ENCODE data around the gene RAB29.

- TF ChIP-seq CTCF (conservative IDR thresholded peaks at IDR 0.05 in 1 of 2, IDR thresholded peaks at IDR 0.05 in 1 of 2; ENCODE audit: extremely low read depth in 1 of 2, insufficient read depth in 1 of 2, low read depth in 1 of 2, low read length in 2 of 2) (no peak), EZH2 (IDR thresholded peaks at IDR 0.05; ENCODE audit: borderline replicate concordance, low read length) (no peak)
These were observed 17.2 kb upstream of the RAB29 start for GRCh38 chr1:205792481-205792881.

Measured in mammary epithelial cell (primary cell).